Measurements from ENCODE around the gene PDE11A.
"Not testable (repeated sequence)": the region's sequence is repeated elsewhere in the genome, so short reads cannot be mapped to it uniquely, and the experiment has no call there.

The PDE11A gene

GRCh38 chr2:178072383-178073301, at the start of gene PDE11A:
TSS of gene PDE11A (minus strand) at chr2:178072777. CDS start at chr2:178072437, 340 bp downstream.
- peak; percentile 43 to 66 (median 54) for DNase-seq

- no peak for DNase-seq
Measured at GRCh38 chr2:178119179-178119922, 46.8 kb upstream of the PDE11A start.

GRCh38 chr2:178117725-178118124, 45.1 kb upstream of the PDE11A start:
- DNase-seq, result no peak

GRCh38 chr2:178115271-178115670, 42.7 kb upstream of the PDE11A start:
- peak; percentile 28 to 54 (median 31) for DNase-seq

GRCh38 chr2:178114462-178114861, 41.9 kb upstream of the PDE11A start:
- no peak for DNase-seq

GRCh38 chr2:178112202-178113152, 39.9 kb upstream of the PDE11A start, which contains the start of gene RBM45:
TSS of gene RBM45 (plus strand) at chr2:178112437. CDS start at chr2:178112547, 110 bp downstream.
- DNase-seq, result peak; percentile 94 to 98 (median 96)

- no peak for DNase-seq
Measured at GRCh38 chr2:178111743-178112142, 39.2 kb upstream of the PDE11A start.

- DNase-seq, result no peak
Measured at GRCh38 chr2:178110681-178111080, 38.1 kb upstream of the PDE11A start.

- DNase-seq, result peak; percentile 52 to 77 (median 73)
Measured at GRCh38 chr2:178109813-178110212, 37.2 kb upstream of the PDE11A start.

- no peak for DNase-seq
Measured at GRCh38 chr2:178108176-178108575, 35.6 kb upstream of the PDE11A start.

GRCh38 chr2:178106053-178106452, 33.5 kb upstream of the PDE11A start:
- DNase-seq, result no peak

- no peak for DNase-seq
Measured at GRCh38 chr2:178105566-178105965, 33.0 kb upstream of the PDE11A start.

- DNase-seq, result peak; percentile 20 to 37 (median 26)
Measured at GRCh38 chr2:178101321-178102079, 28.9 kb upstream of the PDE11A start.

GRCh38 chr2:178093471-178093870, 20.9 kb upstream of the PDE11A start:
- no peak for DNase-seq

GRCh38 chr2:178088774-178089270, 16.2 kb upstream of the PDE11A start:
- no peak for DNase-seq

- DNase-seq, result no peak
Measured at GRCh38 chr2:178084273-178084672, 11.7 kb upstream of the PDE11A start.

GRCh38 chr2:178082408-178083045, 9.9 kb upstream of the PDE11A start:
- DNase-seq, result no peak

GRCh38 chr2:178079279-178079678, 6.7 kb upstream of the PDE11A start:
- not testable (repeated sequence) for DNase-seq

GRCh38 chr2:178076130-178076529, 3.6 kb upstream of the PDE11A start:
- no peak for DNase-seq

GRCh38 chr2:178075006-178075326, 2.4 kb upstream of the PDE11A start:
- no peak for DNase-seq
